GM12878 (cell line): Measurements from ENCODE around the gene OAF. TPM values are rescaled to one million over a fixed set of nuclear protein-coding genes. Genes with fewer than 3 reads are reported as not detected.

Experiments
- ATAC-seq: fragments of 200-7000 bp; cut with Tn5 transposase; 3 replicates; pipeline ENCODE4 v1.9.1; 2020; ENCODE audit warnings: mild to moderate bottlenecking, moderate library complexity
- BruUV-seq: library from RNA; stranded (reverse); fragments of 400-500 nt; replicated peaks from 2 replicates; lab custom pipeline; 2021; lab: Mats Ljungman, UMichigan
- CTCF ChIA-PET: fragments of 300-600 bp; sonication (Branson Sonifier 250); formaldehyde crosslinking; extraction: SDS; loops from one replicate; lab custom pipeline; 2021; ENCODE audit warnings: inconsistent platforms; lab: Yijun Ruan, JAX
- POLR2A ChIA-PET: fragments of 350-600 bp; formaldehyde crosslinking; extraction: SDS; loops from one replicate; lab custom pipeline; 2021; ENCODE audit warnings: inconsistent platforms; lab: Charles Lee
- RAD21 ChIA-PET: fragments of 300-600 bp; sonication (Branson Sonifier 250); formaldehyde crosslinking; loops from one replicate; lab custom pipeline; 2023; ENCODE audit warnings: antibody characterized with exemption; ENCODE audit not compliant: unreplicated experiment; lab: Charles Lee
- SMC1A ChIA-PET: fragments of 300-600 bp; sonication (Branson Sonifier 250); formaldehyde crosslinking; loops from one replicate; lab custom pipeline; 2023; ENCODE audit not compliant: unreplicated experiment, uncharacterized antibody; lab: Charles Lee
- DNase-seq: peaks from one replicate; pipeline ENCODE4 v3.0.0-alpha.2; 2011; ENCODE audit warnings: low read depth, low spot score
- FAIRE-seq: peaks from 3 replicates; lab custom pipeline; 2011; peaks lifted over from hg19 to GRCh38; lab: Jason Lieb, UNC
- H2AFZ ChIP-seq: 2 replicates; pipeline ENCODE4 v1.6.0; 2011; ENCODE audit warnings: low read depth, low read length, control low read depth; ENCODE audit not compliant: control insufficient read depth
- H3K27ac ChIP-seq: 2 replicates; pipeline ENCODE4 v1.5.1; 2011; ENCODE audit warnings: control low read depth; ENCODE audit not compliant: control insufficient read depth, insufficient read depth
- H3K27me3 ChIP-seq, 2 experiments: replicated peaks in 1 of 2; 2 replicates each; pipeline versions ENCODE4 v1.6.0 to v1.6.1; 2011; ENCODE audit warnings: low read length in 1 of 2; ENCODE audit not compliant: control insufficient read depth in 2 of 2, insufficient read depth in 2 of 2
- H3K36me3 ChIP-seq, 2 experiments: 2 replicates each; pipeline ENCODE4 v1.5.1; 2011; ENCODE audit warnings: low read length in 1 of 2; ENCODE audit not compliant: control insufficient read depth in 2 of 2, insufficient read depth in 2 of 2
- H3K4me1 ChIP-seq: 2 replicates; pipeline ENCODE4 v1.6.1; 2011; ENCODE audit warnings: mild to moderate bottlenecking, low read length, moderate library complexity, mixed read lengths; ENCODE audit not compliant: control insufficient read depth, insufficient read depth
- H3K4me2 ChIP-seq: 2 replicates; pipeline ENCODE4 v1.6.0; 2011; ENCODE audit warnings: control low read depth; ENCODE audit not compliant: control insufficient read depth, insufficient read depth
- H3K4me3 ChIP-seq: fragments of 200-600 bp; sonication (generic); 2 replicates; pipeline ENCODE4 v1.5.1; 2016
- H3K79me2 ChIP-seq: 2 replicates; pipeline ENCODE4 v1.6.0; 2011; ENCODE audit warnings: low read length; ENCODE audit not compliant: control insufficient read depth, insufficient read depth
- H3K9ac ChIP-seq: 2 replicates; pipeline ENCODE4 v1.8.0; 2011; ENCODE audit warnings: low read length, control low read depth, mixed read lengths; ENCODE audit not compliant: control insufficient read depth, insufficient read depth
- H3K9me3 ChIP-seq: replicated peaks from 3 replicates; pipeline ENCODE4 v1.5.1; 2011; ENCODE audit warnings: mild to moderate bottlenecking, low read length; ENCODE audit not compliant: control insufficient read depth, insufficient read depth
- H4K20me1 ChIP-seq: 2 replicates; pipeline ENCODE4 v1.6.0; 2011; ENCODE audit not compliant: control insufficient read depth, insufficient read depth
- ATF3 ChIP-seq: IDR thresholded peaks from 2 replicates; pipeline ENCODE4 v1.6.1; 2011; ENCODE audit warnings: low read depth, mild to moderate bottlenecking, low read length, moderate library complexity, borderline replicate concordance; ENCODE audit errors: extremely low read depth
- ATF7 ChIP-seq: fragments of 450-650 bp; IDR thresholded peaks from 2 replicates; pipeline ENCODE4 v1.6.1; 2016; ENCODE audit warnings: low read depth, mild to moderate bottlenecking
- CHD1 ChIP-seq: IDR thresholded peaks from 2 replicates; pipeline ENCODE4 v1.6.1; 2012; ENCODE audit warnings: low read depth, low read length, improper control_type of control experiment
- GABPA ChIP-seq: IDR thresholded peaks from 2 replicates; pipeline ENCODE4 v1.6.1; 2014; ENCODE audit warnings: antibody characterized with exemption, low read depth, mild to moderate bottlenecking, inconsistent platforms
- HCFC1 ChIP-seq: fragments of 150-350 bp; IDR thresholded peaks from 2 replicates; pipeline ENCODE4 v1.6.1; 2014; ENCODE audit warnings: low read length
- HDAC6 ChIP-seq: fragments of 200-600 bp; sonication (generic); IDR thresholded peaks from one replicate; pipeline ENCODE4 v1.8.0; 2017; ENCODE audit warnings: antibody characterized with exemption; ENCODE audit not compliant: unreplicated experiment
- IRF3 ChIP-seq: fragments of 450-650 bp; IDR thresholded peaks from 2 replicates; pipeline ENCODE4 v1.6.1; 2014; ENCODE audit warnings: mild to moderate bottlenecking
- JUNB ChIP-seq: IDR thresholded peaks from 2 replicates; pipeline ENCODE4 v1.6.1; 2016; ENCODE audit warnings: antibody characterized with exemption, mild to moderate bottlenecking
- MTA2 ChIP-seq: fragments of 450-650 bp; IDR thresholded peaks from 2 replicates; pipeline ENCODE4 v1.6.1; 2016; ENCODE audit warnings: low read depth, mild to moderate bottlenecking, moderate library complexity
- RBBP5 ChIP-seq: fragments of 200-600 bp; sonication (generic); conservative IDR thresholded peaks from 2 replicates; pipeline ENCODE4 v1.6.1; 2016
- YY1 ChIP-seq: IDR thresholded peaks from 2 replicates; pipeline ENCODE4 v1.6.1; 2011; ENCODE audit warnings: low read depth, mild to moderate bottlenecking, low read length
- ZBTB40 ChIP-seq: fragments of 450-650 bp; IDR thresholded peaks from 2 replicates; pipeline ENCODE4 v1.6.1; 2016; ENCODE audit warnings: mild to moderate bottlenecking, moderate library complexity, borderline replicate concordance
- ZSCAN29 ChIP-seq: fragments of 450-650 bp; IDR thresholded peaks from 2 replicates; pipeline ENCODE4 v1.6.1; 2017; ENCODE audit warnings: mild to moderate bottlenecking, moderate library complexity
- WGBS: methylation state at CpG from one replicate; pipeline ENCODE4 v1.1.6; 2016; ENCODE audit warnings: low lambda C conversion rate; ENCODE audit not compliant: insufficient replicate concordance, insufficient coverage; ENCODE audit errors: missing lambda C conversion rate; 5-methylcytosine and 5-hydroxymethylcytosine counted together
- in situ Hi-C: fragments of 300-500 bp; cut with MboI; formaldehyde crosslinking; loops from 9 replicates; pipeline ENCODE4 v1.14.3; 2018; ENCODE audit warnings: mixed read lengths
- intact Hi-C: fragments of 100-400 bp; cut with micrococcal nuclease; formaldehyde crosslinking; loops from one replicate; pipeline ENCODE4 v1.14.2; 2022; ENCODE audit not compliant: unreplicated experiment
- polyA plus RNA-seq, 11 experiments: library from polyadenylated mRNA; depleted of rRNA in 4 of 11; unstranded in 6 of 11; stranded (reverse) in 5 of 11; fragments of >200 nt; fragmentation: Nextera tagmentation in 4 of 11; fragmentation: Illumina TruSeq in 1 of 11; extraction: Ambion mirVana in 4 of 11; extraction: Trizol in 1 of 11; gene quantifications; 1 replicate in 1 of 11; 2 replicates in 10 of 11; pipeline versions ENCODE4 v1.2.1 to v1.2.3, GENCODE V29; 2011 to 2016; ENCODE audit warnings: inconsistent platforms in 2 of 11, missing spikeins in 2 of 11, low read depth in 1 of 11
- total RNA-seq, 4 experiments: library from RNA; depleted of rRNA in 3 of 4; stranded (reverse); fragments of >200 nt in 3 of 4; fragmentation: Illumina TruSeq in 1 of 4; extraction: Trizol in 1 of 4; gene quantifications; 2 replicates each; pipeline versions ENCODE4 v1.2.1 to v1.2.3, GENCODE V29; 2013 to 2021

Gene OAF
- total and polyA plus RNA-seq, 10 of the 15 experiments (the other 5 are each of a cell fraction or from before 2014, with no cell fraction given): 0.10 to 4.7 (median 1.1) TPM

- RAD21 ChIA-PET: no interaction called here
- WGBS: 35% methylated on average over 9 of the region's 9 CpGs
- no peak for TF ChIP-seq CHD1
- TF ChIP-seq ATF7: no peak
- TF ChIP-seq, all 136 proteins: peak for 0
- ChIA-PET SMC1A (no interaction called here), CTCF (no interaction called here), POLR2A (no interaction called here)
- intact Hi-C loops (loop anchor here (10.0 kb wide), 1 partner anchor 735 kb away; no protein-coding TSS in a partner anchor), in situ Hi-C loops (no loop called here)
- DNase-seq (no peak), ATAC-seq (no peak; the same call in 2 of the 3 replicates), FAIRE-seq (no peak)
- Histone ChIP-seq H3K79me2 (no peaks in the 10 kb centered on the region), H4K20me1 (no peaks in the 10 kb centered on the region), H3K4me2 (no peak overlapping the region), H3K9me3 (no peaks in the 10 kb centered on the region), H3K4me3 (no peak overlapping the region), H3K9ac (no peak overlapping the region), H3K4me1 (peaks cover 5% of the 10 kb centered on the region; the same call in 1 of the 2 replicates), H3K27me3 (no peaks in the 10 kb centered on the region), H3K27ac (no peak overlapping the region), H3K36me3 (no peaks in the 10 kb centered on the region), H2AFZ (no peak overlapping the region)
- BruUV-seq: no TSS peak
Measured at GRCh38 chr11:120219938-120220746, 9.3 kb downstream of the OAF start.

- Histone ChIP-seq H3K36me3 (no peaks in the 10 kb centered on the region), H3K79me2 (no peaks in the 10 kb centered on the region), H3K4me1 (peaks cover 8% of the 10 kb centered on the region; the same call in 1 of the 2 replicates), H3K4me2 (no peak overlapping the region), H3K9me3 (no peaks in the 10 kb centered on the region), H3K27me3 (no peaks in the 10 kb centered on the region), H2AFZ (no peak overlapping the region), H4K20me1 (no peaks in the 10 kb centered on the region), H3K27ac (no peak overlapping the region), H3K9ac (no peak overlapping the region), H3K4me3 (no peak overlapping the region)
- intact Hi-C loops: loop anchor here (10.0 kb wide), 1 partner anchor 736 kb away; no protein-coding TSS in a partner anchor
- DNase-seq (no peak), ATAC-seq (no peak), FAIRE-seq (no peak)
- BruUV-seq: no TSS peak
- in situ Hi-C loops: no loop called here
- SMC1A ChIA-PET: no interaction called here
- CTCF ChIA-PET: no interaction called here
- WGBS: 80% methylated on average over 4 of the region's 4 CpGs
- POLR2A ChIA-PET: no interaction called here
- RAD21 ChIA-PET: no interaction called here
- TF ChIP-seq MTA2 (no peak), YY1 (no peak), IRF3 (no peak), GABPA (no peak), ZBTB40 (no peak), ZSCAN29 (no peak), RBBP5 (no peak), HCFC1 (no peak), JUNB (no peak), ATF3 (no peak), HDAC6 (no peak)
Measured at GRCh38 chr11:120220747-120221037, 9.9 kb downstream of the OAF start.
